PC-3 (cell line): ENCODE data around the gene SLC6A17. TPM values are rescaled to one million over a fixed set of nuclear protein-coding genes. Genes with fewer than 3 reads are reported as not detected.

Experiments used
- ATAC-seq: fragments of 200-7000 bp; cut with Tn5 transposase; 2 replicates; pipeline ENCODE4 v1.9.1; 2020; ENCODE audit warnings: mild to moderate bottlenecking, moderate library complexity
- BruUV-seq: library from RNA; stranded (reverse); fragments of 400-500 nt; replicated peaks from 2 replicates; lab custom pipeline; 2021; lab: Mats Ljungman, UMichigan
- CTCF ChIA-PET: fragments of 300-600 bp; sonication (Branson Sonifier 250); formaldehyde crosslinking; loops from one replicate; lab custom pipeline; 2022; ENCODE audit warnings: antibody characterized with exemption; lab: Charles Lee
- POLR2A ChIA-PET: fragments of 300-600 bp; sonication (Branson Sonifier 250); formaldehyde crosslinking; loops from one replicate; lab custom pipeline; 2022; ENCODE audit warnings: antibody characterized with exemption; ENCODE audit not compliant: unreplicated experiment; lab: Charles Lee
- DNase-seq: peaks from one replicate; pipeline ENCODE4 v3.0.0-alpha.2; 2015
- H2AFZ ChIP-seq: fragments of 300-600 bp; sonication (generic); 2 replicates; pipeline ENCODE4 v1.6.0; 2016; ENCODE audit warnings: antibody characterized with exemption, low read length
- H3F3A ChIP-seq: fragments of 300-600 bp; sonication (generic); one replicate; pipeline ENCODE4 v1.6.0; 2017; ENCODE audit warnings: antibody characterized with exemption, low read length, control low read depth, mild to moderate bottlenecking; ENCODE audit not compliant: unreplicated experiment
- H3K27ac ChIP-seq: fragments of 300-600 bp; sonication (generic); 2 replicates; pipeline ENCODE4 v1.5.1; 2016; ENCODE audit warnings: mild to moderate bottlenecking, low read length
- H3K27me3 ChIP-seq: fragments of 300-600 bp; sonication (generic); 2 replicates; pipeline ENCODE4 v1.6.1; 2016; ENCODE audit warnings: low read length, mixed read lengths
- H3K36me3 ChIP-seq: fragments of 300-600 bp; sonication (generic); 2 replicates; pipeline ENCODE4 v1.6.1; 2016; ENCODE audit warnings: low read depth, mixed run types, low read length, mixed read lengths
- H3K4me1 ChIP-seq: fragments of 300-600 bp; sonication (generic); 2 replicates; pipeline ENCODE4 v1.5.1; 2016; ENCODE audit warnings: low read length; ENCODE audit not compliant: insufficient read depth
- H3K4me2 ChIP-seq: fragments of 300-600 bp; sonication (generic); 2 replicates; pipeline ENCODE4 v1.6.0; 2016; ENCODE audit warnings: low read length
- H3K4me3 ChIP-seq: fragments of 300-600 bp; sonication (generic); 2 replicates; pipeline ENCODE4 v1.5.1; 2016; ENCODE audit warnings: mild to moderate bottlenecking, low read length, mixed read lengths
- H3K79me2 ChIP-seq: fragments of 300-600 bp; sonication (generic); 2 replicates; pipeline ENCODE4 v1.6.1; 2017; ENCODE audit warnings: low read length, mixed read lengths
- H3K9ac ChIP-seq: fragments of 300-600 bp; sonication (generic); 2 replicates; pipeline ENCODE4 v1.6.0; 2016; ENCODE audit warnings: mild to moderate bottlenecking, low read length
- H3K9me2 ChIP-seq: fragments of 300-600 bp; sonication (generic); replicated peaks from 2 replicates; pipeline ENCODE4 v1.6.1; 2016; ENCODE audit warnings: mixed run types, low read length, mixed read lengths
- H3K9me3 ChIP-seq: fragments of 300-600 bp; sonication (generic); 2 replicates; pipeline ENCODE4 v1.6.1; 2016; ENCODE audit warnings: low read length, mixed read lengths
- H4K20me1 ChIP-seq: fragments of 300-600 bp; sonication (generic); 2 replicates; pipeline ENCODE4 v1.6.1; 2016; ENCODE audit warnings: low read length, mixed read lengths
- CTCF ChIP-seq: fragments of 300-600 bp; sonication (generic); conservative IDR thresholded peaks from 2 replicates; pipeline ENCODE4 v1.5.1; 2017; ENCODE audit warnings: antibody characterized with exemption, low read depth, mild to moderate bottlenecking, low read length
- EZH2 ChIP-seq: fragments of 300-600 bp; sonication (generic); IDR thresholded peaks from one replicate; pipeline ENCODE4 v1.6.1; 2017; ENCODE audit warnings: antibody characterized with exemption, mild to moderate bottlenecking, low read length; ENCODE audit not compliant: unreplicated experiment
- EZH2phosphoT487 ChIP-seq: fragments of 300-600 bp; sonication (generic); IDR thresholded peaks from 2 replicates; pipeline ENCODE4 v1.6.1; 2018; ENCODE audit warnings: mild to moderate bottlenecking, antibody characterized with exemption, low read length, borderline replicate concordance
- intact Hi-C: fragments of 100-400 bp; cut with micrococcal nuclease; formaldehyde crosslinking; loops from 2 replicates; pipeline ENCODE4 v1.9.0; 2023
- total RNA-seq: library from RNA; depleted of rRNA; stranded (reverse); fragments of >200 nt; gene quantifications from 2 replicates; pipeline ENCODE4 v1.2.3, GENCODE V29; 2014

The SLC6A17 gene
- total RNA-seq, 1 experiment from 2014 or later: not detected

GRCh38 chr1:110195196-110195595, 44.9 kb downstream of the SLC6A17 start:
- H2AFZ ChIP-seq: no peak overlapping the region
- ChIA-PET POLR2A (no interaction called here), CTCF (no interaction called here)
- H3F3A ChIP-seq: no peaks in the 10 kb centered on the region
- no peaks in the 10 kb centered on the region; the same call in 1 of the 2 replicates for H3K27me3 ChIP-seq
- H3K9me2 ChIP-seq: no peaks in the 10 kb centered on the region
- no TSS peak for BruUV-seq
- no peak overlapping the region for H3K4me2 ChIP-seq
- H3K4me1 ChIP-seq: no peaks in the 10 kb centered on the region
- DNase-seq: no peak
- H3K79me2 ChIP-seq: no peaks in the 10 kb centered on the region
- H3K9ac ChIP-seq: no peak overlapping the region
- H3K36me3 ChIP-seq: no peaks in the 10 kb centered on the region
- H3K4me3 ChIP-seq: no peak overlapping the region
- intact Hi-C loops: no loop called here
- no peak for ATAC-seq
- TF ChIP-seq EZH2phosphoT487 (no peak), CTCF (no peak), EZH2 (no peak)
- no peak overlapping the region for H3K27ac ChIP-seq
- H4K20me1 ChIP-seq: no peaks in the 10 kb centered on the region
- H3K9me3 ChIP-seq: no peaks in the 10 kb centered on the region

GRCh38 chr1:110196917-110197765, 46.8 kb downstream of the SLC6A17 start:
- H2AFZ ChIP-seq: no peak overlapping the region
- no peaks in the 10 kb centered on the region; the same call in 1 of the 2 replicates for H3K27me3 ChIP-seq
- ChIA-PET POLR2A (no interaction called here), CTCF (interaction anchor here (0.6 to 1.1 kb wide), 7 partner anchors 73 to 299 kb away, joined by 3 to 7 read pairs (median 4); no protein-coding TSS in a partner anchor)
- H3K36me3 ChIP-seq: no peaks in the 10 kb centered on the region
- no peaks in the 10 kb centered on the region for H3F3A ChIP-seq
- intact Hi-C loops: no loop called here
- H3K9ac ChIP-seq: no peak overlapping the region
- H3K4me1 ChIP-seq: no peaks in the 10 kb centered on the region
- no TSS peak for BruUV-seq
- H3K79me2 ChIP-seq: no peaks in the 10 kb centered on the region
- ATAC-seq (peak; percentile 97), DNase-seq (peak; percentile 69)
- no peaks in the 10 kb centered on the region for H3K9me2 ChIP-seq
- no peak overlapping the region for H3K27ac ChIP-seq
- H3K4me3 ChIP-seq: no peak overlapping the region
- H3K4me2 ChIP-seq: no peak overlapping the region
- TF ChIP-seq EZH2phosphoT487 (no peak), EZH2 (no peak), CTCF (peak; percentile 96)
- no peaks in the 10 kb centered on the region for H4K20me1 ChIP-seq
- no peaks in the 10 kb centered on the region for H3K9me3 ChIP-seq
